CD1c-positive myeloid dendritic cell (primary cell): Measurements from ENCODE around the gene LSM4.

ENCODE experiments used
- DNase-seq: peaks from one replicate; pipeline ENCODE4 v3.0.0-alpha.2; 2016; ENCODE audit errors: extremely low spot score

The LSM4 gene

DNA sequence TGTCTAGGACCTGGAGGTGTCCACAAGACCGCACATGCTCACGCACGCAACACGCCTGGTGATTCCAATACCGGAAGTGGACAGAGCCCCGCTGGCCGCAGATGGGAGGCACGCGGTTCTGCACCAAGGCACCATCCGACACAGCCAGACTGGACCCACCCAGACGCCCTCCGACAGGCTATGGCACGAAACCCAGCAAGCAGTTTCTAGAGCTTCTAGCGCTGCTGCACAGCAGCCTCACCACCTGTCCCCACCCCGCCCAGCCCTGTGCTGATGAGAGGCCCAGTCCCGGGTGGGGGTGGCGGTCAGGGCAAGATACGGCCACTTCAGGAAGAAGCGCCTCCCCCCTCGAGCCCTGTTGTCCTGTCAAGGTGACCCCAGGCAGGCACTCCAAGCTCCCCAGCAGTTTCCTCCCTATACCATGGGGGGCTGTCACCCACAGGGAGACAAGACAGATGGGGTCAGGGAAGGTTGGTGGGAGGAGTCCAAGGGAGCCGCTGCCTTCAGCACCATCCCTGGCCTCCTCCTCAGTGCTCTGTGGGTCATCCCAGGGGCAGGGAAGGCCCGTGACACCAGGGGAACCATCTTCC, 11.3 kb downstream of the LSM4 start:
- DNase-seq = no peak

DNA sequence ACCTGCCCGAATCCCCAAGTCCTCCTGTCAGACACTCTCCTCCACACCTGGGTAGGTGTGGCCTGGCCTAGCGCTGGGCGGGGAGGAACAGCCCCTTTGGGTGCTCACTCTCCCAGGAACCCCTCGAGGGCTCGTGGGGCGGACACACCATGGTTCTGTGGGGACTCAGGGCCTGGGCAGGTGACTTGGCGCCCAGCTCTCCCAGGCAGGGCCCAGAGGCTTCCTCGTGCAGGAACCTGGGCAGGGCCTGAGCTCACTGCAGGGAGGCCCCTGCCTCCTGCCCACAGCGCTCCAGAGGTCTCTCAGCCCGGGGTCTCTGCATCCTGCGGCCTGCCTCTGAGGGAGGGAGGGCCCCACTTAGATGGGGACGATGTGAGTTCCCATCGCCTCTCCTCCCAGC, 11.9 kb downstream of the LSM4 start:
- no peak for DNase-seq

- DNase-seq = no peak
Measured at GRCh38 chr19:18310118-18310909, 12.6 kb downstream of the LSM4 start.

GRCh38 chr19:18309525-18310064, 13.3 kb downstream of the LSM4 start:
- DNase-seq = no peak

GRCh38 chr19:18308948-18309325, 13.9 kb downstream of the LSM4 start:
- DNase-seq = no peak

GRCh38 chr19:18308051-18308947, 14.6 kb downstream of the LSM4 start:
- no peak for DNase-seq

GRCh38 chr19:18307271-18307681, 15.6 kb downstream of the LSM4 start:
- DNase-seq = no peak

DNA sequence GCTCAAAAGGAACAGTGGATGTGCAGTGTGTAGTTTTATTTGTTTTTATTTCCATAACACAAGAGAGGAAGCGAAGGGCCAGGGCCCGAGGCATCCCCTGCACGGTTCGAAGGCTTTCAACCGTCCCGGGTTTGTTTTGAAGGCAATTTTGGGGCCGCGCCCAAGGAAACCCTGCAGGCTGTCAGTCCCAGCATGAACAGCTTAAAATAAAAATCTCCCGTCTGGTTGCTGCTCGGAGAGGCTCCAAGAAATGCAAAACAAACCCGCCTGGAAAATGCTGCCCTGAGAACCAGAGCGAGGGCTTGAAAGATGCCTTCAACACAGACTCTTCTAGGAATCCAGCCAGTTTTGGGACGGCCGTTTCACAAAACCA, 16.0 kb downstream of the LSM4 start:
- no peak for DNase-seq

GRCh38 chr19:18306209-18306887, 16.5 kb downstream of the LSM4 start:
- no peak for DNase-seq

DNA sequence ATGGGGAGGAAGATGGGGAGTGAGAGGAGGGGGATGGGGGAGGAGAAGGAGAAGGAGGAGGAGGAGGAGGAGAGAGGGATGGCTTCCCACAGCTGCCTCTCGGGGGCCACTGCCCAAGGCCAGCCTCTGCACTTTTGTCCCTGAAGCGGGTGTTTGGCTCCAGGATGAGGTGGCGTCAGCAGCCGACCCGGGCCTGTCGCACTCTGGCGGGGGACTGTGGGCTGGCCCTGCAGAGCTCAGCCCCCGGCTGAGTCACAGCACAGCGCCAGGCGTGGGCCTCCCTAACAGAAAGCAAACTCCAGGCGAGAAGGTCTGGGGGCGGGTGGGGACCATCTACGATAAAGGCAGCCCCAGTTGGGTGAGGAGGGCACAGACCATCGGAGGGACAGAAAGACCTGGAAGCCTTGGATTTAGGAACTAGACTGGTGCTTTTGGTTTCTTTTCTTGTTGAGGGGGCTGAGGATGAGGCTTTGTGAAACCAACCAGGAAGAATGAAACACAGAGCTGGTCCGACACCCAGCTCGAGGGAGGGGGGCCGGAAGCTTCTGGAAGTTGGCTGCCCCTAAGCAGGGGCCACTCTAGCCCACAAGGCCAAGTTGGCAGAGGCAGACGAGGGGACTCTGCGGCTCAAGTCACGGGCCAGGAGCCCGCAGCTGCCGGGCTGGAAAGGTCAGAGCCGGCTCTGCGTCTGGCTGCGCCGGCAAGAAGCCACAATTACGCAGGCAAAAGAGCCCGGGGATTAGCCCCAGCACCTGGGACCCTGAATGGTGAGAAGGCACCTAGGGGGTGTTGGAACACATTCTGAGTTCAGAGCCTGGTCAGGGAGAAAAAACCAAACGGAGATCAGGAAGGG, 18.2 kb downstream of the LSM4 start:
- DNase-seq = peak; percentile 93

GRCh38 chr19:18304208-18304457, 18.7 kb downstream of the LSM4 start:
- peak; percentile 42 for DNase-seq

- no peak for DNase-seq
Measured at GRCh38 chr19:18301718-18302111, 21.2 kb downstream of the LSM4 start.

GRCh38 chr19:18300930-18301717, 21.8 kb downstream of the LSM4 start:
- peak; percentile 77 for DNase-seq

- no peak for DNase-seq
Measured at GRCh38 chr19:18299654-18300053, 23.2 kb downstream of the LSM4 start.

DNA sequence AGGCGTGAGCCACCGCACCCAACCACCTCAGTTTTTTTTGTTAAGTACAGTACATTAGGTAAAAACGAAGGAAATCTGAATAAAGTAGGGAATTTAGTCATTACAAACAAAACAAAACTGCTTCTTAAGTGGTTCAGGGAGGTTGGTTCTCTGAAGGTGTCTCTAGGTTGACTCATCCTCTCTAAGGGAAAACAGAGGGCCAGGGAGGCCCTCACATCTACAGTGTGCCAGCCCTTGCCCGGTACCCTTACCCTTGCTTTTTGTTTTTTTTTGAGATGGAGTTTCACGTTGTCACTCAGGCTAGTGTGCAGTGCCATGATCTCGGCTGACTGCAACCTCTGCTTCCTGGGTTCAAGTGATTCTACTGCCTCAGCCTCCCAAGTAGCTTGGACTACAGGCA, 24.3 kb downstream of the LSM4 start:
- no peak for DNase-seq

DNA sequence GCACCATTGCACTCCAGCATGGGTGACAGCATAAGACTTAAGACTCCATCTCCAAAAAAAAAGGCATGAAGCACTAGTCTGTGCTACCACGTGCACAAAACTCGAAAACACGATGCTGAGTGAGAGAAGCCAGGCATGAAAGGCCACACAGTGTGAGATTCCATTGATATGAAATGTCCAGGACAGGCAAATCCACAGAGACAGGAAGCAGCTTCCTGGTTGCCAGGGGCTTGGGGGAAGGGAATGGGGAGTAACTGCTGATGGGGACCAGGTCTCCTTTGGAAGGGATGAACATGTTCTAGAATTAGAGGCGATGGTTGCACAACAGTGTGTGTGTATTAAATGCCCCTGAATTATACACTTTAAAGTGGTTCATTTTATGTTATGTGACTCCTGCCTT, 25.6 kb downstream of the LSM4 start:
- DNase-seq = no peak

DNA sequence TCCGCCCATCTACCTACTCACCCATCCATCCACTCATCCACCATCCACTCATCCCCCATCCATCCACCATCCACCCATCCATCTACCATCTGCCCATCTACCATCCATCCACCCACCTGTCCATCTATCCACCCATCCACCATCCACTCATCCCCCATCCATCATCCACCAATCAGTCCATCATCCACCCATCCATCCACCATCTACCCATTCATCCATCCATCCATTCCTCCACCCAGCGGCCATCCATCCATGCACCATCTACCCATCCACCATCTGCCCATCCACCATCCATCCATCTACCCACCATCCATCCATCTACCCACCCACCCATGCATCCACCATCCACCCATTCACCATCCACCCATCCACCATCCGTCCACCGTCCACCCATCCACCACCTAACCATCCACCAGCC, 27.8 kb downstream of the LSM4 start:
- no peak for DNase-seq

DNA sequence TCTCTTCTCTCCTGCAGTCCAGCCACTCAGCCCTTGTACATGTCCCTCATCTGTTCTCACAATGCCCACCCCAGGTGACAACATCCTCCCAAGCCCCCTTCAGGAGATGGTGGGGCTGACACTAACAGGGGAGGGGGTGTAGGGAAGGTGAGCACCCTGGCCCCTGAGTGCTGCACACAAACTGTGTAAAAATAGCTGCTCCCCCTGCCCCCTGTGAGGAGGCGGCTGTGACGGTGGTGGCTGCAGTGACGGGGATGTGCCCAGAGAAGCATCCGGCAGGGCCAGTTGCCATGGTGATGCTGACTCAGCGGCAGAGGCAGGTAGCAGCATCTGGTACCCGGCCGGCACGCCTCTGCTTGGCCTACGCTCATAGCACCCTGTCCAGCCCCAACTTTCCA, 28.4 kb downstream of the LSM4 start:
- peak; percentile 44 for DNase-seq

GRCh38 chr19:18293642-18294466, 29.0 kb downstream of the LSM4 start:
- no peak for DNase-seq
